PC-9 (cell line): Measurements from ENCODE around the gene MAEA.

Source experiments
- EZH2 ChIP-seq: fragments of 200-600 bp; sonication (generic); IDR thresholded peaks from 2 replicates; pipeline ENCODE4 v1.8.0; 2017; ENCODE audit warnings: antibody characterized with exemption, low read depth
- TF ChIP-seq, protein P1 (sequence below): fragments of 200-600 bp; sonication (generic); conservative IDR thresholded peaks from 2 replicates; pipeline ENCODE4 v1.6.1; 2017; ENCODE audit warnings: mixed run types, antibody characterized with exemption, mild to moderate bottlenecking, moderate library complexity

GRCh38 chr4:1323280-1323634 lies 33.6 kb downstream of the MAEA start:
- TF ChIP-seq, protein P1, sequence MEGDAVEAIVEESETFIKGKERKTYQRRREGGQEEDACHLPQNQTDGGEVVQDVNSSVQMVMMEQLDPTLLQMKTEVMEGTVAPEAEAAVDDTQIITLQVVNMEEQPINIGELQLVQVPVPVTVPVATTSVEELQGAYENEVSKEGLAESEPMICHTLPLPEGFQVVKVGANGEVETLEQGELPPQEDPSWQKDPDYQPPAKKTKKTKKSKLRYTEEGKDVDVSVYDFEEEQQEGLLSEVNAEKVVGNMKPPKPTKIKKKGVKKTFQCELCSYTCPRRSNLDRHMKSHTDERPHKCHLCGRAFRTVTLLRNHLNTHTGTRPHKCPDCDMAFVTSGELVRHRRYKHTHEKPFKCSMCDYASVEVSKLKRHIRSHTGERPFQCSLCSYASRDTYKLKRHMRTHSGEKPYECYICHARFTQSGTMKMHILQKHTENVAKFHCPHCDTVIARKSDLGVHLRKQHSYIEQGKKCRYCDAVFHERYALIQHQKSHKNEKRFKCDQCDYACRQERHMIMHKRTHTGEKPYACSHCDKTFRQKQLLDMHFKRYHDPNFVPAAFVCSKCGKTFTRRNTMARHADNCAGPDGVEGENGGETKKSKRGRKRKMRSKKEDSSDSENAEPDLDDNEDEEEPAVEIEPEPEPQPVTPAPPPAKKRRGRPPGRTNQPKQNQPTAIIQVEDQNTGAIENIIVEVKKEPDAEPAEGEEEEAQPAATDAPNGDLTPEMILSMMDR: no peak
- no peak for TF ChIP-seq EZH2
